HG03175 (cell line): ENCODE measurements around the gene PITPNM2.
"Not testable (repeated sequence)": the region's sequence is repeated elsewhere in the genome, so short reads cannot be mapped to it uniquely, and the experiment has no call there.

Experiments used
- ATAC-seq: cut with Tn5 transposase; IDR thresholded peaks from one replicate; pipeline ENCODE4 v1.9.1; 2021; ENCODE audit warnings: mild to moderate bottlenecking, moderate library complexity; ENCODE audit not compliant: unreplicated experiment

The PITPNM2 gene

DNA sequence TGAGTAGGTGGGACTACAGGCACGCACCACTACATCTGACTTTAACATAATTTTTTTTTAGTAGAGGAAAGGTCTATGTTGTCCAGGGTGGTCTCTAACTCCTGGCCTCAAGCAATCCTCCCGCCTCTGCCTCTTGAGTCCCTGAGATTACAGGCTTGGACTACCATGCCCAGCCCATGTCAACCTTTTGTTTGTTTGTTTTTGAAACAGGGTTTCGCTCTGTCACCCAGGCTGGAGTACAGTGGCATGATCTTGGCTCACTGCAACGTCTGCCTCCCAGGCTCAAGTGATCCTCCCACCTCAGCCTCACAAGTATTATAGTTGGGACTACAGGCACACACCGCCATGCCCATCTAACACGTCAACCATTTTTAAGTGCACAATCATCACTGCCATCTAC, 29.2 kb downstream of the PITPNM2 start:
- ATAC-seq, result no peak

- ATAC-seq, result peak; percentile 42
Measured at GRCh38 chr12:123120452-123121166, 30.3 kb downstream of the PITPNM2 start.

DNA sequence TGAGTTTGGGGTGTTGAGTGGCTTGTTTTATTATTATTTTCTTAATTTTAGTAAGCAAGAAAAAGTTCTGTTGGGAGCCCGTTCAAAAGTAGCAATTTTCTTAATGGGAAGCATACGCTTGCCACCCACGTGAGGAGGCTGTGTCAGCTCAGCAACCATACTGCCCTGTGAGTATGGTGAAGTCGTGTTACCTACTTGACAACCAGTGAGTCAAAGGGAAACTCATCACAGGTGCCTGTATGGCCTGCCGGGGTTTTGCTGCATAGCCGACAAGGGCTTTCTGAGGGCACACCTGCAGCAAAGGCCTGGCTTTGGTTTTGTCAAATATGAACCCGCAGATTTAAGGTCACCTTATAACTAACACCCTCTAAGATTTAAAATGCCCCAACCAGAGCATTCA, 31.1 kb downstream of the PITPNM2 start:
- peak; percentile 79 for ATAC-seq

DNA sequence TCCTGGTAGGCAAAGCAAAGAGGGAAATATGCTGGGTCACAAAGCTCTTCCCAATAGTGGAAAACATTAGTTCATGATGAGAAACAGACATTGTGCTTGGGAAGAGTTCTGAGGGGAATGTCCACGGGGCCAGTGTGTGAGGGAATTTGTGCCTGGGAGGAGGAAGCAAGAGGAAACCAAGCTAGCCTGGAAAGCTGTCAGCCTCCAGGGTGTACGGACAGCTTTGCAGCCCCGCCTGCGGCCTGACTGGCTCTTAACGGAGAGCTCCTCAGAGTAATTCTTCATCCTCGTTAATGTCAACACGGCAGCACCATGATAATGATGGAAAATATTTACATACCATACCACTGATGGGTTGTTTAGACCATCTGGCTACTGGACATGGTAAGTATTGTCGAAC, 32.4 kb downstream of the PITPNM2 start:
- ATAC-seq, result no peak

GRCh38 chr12:123115409-123116121, 35.3 kb downstream of the PITPNM2 start:
- ATAC-seq, result no peak

GRCh38 chr12:123114304-123115083, 36.4 kb downstream of the PITPNM2 start:
- ATAC-seq, result no peak

DNA sequence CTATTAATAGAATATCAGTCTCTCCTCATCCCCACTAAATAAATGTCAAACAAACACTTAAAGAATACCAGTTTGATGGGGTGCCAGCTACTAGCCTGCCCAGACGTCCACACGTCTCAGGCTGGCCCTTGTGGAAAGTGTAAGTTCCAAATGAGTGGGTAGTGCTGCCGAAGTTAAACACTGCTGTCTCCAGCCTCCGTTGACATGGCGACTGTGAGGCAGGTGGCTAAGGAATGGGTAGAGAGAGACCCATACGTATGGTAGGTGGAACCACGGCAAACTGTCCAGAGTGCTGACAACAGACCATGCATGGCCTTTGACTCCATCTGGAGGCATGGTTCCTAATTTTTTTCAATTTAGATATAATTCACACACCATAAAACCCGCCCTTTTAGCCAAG, 37.9 kb downstream of the PITPNM2 start:
- ATAC-seq, result no peak

GRCh38 chr12:123111498-123112165, 39.3 kb downstream of the PITPNM2 start:
- no peak for ATAC-seq

DNA sequence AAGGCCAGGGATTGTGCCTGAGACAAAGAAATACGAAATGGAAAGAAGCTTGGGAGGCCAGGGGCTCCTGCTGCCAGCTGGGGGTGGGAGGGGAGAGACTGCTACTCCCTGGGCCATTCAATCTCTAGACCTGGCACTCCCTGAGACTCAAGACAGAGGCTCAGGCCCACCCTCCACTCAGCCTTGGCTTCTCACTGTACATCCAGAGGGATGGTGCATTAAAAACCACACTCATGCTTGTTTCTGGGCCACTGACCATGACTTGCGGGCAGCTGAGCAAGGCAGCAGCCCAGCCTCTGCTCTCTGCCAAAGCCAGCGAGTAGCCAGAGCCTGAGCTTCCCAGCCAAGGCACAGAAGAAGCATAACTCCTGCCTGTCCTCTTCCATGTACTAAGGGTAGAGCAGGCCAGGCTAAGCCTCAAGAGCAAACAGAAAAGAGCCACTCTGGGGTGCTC, 41.5 kb downstream of the PITPNM2 start:
- no peak for ATAC-seq

DNA sequence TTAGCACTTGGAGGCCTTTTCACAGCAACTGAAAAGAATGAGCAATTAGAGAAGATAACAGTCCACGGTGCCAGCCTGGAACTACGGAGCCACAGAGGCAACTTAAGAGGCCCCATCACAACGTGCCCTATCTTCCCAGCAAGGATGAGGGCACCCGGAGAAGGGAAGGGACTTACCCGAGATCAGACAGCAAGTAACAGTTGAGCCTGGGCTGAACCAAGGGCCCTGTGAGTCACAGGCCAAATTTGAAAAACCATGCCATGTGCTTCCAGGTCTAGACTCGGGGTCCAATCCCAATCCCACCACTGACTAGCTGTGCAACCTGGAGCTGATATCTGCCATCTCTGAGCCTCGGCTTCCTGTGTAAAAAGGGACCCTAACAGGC, 42.2 kb downstream of the PITPNM2 start:
- no peak for ATAC-seq

DNA sequence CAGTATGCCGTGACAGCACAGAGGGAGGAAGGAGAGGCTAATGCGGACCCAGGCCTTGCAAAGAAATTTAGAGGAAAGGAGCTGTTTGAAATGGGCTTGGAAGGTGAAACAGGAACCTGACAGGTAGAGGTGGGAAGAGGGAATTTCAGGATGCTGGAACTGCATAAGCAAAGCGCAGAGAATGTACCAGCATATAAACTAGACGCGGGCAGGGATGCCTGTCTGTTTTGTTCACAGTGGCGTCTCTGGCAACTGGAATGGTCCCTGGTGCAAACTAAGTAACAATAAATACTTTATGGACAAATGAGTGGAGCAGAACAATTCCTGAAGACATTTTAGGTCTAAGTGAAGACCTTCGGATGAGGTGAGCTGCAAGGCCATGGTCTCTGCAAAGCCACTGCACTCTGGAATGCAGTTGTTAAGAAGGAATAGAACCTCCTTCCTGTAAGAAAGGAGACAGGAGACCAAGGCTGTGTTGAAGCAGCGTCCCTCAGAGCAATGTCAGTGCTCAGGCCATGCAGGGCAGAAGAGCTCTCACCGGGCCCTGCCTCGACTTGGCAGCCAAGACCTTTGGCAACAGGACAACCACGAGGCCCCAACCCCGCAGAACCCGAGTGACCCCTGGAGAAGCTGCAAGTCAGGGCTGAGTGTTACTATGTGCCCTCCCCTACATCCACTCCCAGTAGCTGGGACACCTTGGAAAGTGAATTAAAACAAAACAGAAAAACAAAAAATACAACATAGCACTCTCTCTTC, 42.8 kb downstream of the PITPNM2 start:
- no peak for ATAC-seq

- ATAC-seq, result no peak
Measured at GRCh38 chr12:123106640-123107359, 44.1 kb downstream of the PITPNM2 start.

GRCh38 chr12:123105211-123105826, 45.6 kb downstream of the PITPNM2 start:
- ATAC-seq, result no peak

DNA sequence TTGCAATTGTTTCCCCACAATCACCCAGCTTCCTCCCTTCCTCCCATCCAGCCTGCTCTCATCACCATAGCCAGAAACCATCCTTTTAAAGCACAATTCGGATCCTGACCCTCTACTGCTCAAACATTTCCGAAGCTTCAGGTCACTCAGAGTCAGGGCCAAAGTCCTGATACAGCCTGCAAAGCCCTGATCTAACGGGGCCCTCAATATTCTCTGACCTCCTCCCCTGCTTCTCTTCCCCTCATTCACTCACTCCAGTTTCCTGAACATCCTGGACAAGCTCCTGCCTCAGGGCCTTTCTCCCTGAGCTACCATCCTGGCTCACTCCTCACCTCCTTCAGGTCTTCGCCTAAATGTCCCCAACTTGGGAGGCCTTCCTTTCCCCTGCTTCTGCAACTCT, 46.1 kb downstream of the PITPNM2 start:
- ATAC-seq, result no peak

- not testable (repeated sequence) for ATAC-seq
Measured at GRCh38 chr12:123104094-123104493, 46.8 kb downstream of the PITPNM2 start.

DNA sequence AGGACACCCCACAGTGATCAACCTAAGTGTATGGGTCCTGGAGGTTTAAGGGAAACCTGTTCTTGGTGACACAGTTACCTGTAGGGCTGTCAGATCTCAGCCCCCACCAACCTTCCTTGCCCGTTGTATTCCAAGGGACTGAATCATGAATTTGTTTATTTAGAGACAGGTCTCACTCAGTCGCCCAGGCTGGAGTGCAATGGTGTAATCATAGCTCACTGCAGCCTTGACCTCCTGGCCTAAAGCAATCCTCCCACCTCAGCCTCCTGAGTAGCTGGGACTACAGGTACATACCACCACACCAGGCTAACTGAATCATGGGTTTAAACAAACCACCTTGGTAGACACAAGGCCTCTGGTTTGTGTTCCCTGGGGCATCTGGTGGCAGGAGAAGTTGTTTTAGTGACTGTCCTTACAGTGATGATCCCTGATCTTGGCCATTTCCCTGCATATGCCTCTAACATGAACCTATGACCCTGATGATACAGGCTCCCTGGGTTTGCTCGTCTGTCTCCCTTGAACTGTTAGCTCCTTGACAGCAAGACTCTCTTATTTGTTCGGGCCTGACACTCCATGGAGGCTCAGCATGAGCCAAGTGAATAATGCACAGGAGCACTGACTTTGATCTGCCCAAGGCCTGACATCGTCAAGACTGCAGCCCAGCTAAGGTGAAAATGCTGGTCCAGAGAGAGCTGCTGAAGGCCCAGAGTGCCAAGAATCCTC, 47.9 kb downstream of the PITPNM2 start:
- no peak for ATAC-seq

GRCh38 chr12:123102366-123102765, 48.5 kb downstream of the PITPNM2 start:
- no peak for ATAC-seq

DNA sequence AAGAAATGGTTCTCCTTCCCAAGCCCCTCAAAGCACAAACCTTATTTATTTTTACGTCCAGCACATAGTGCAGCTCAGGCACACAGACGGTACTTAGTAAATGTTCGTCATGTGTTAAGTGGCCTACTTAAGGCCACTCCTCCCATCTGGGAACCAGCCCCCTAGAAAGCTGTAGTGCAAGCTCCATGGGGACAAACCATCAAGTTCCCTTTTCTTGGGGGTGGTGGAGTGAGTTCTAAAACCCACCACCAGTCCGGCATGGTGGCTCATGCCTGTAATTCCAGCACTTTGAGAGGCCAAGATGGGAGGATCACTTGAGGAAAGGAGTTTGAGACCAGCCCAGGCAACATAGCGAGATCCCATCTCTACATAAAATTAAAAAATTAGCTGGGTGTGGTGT, 49.4 kb downstream of the PITPNM2 start:
- no peak for ATAC-seq
